H1 (cell line): ENCODE results near the gene RAPGEF5. TPM values are rescaled to one million over a fixed set of nuclear protein-coding genes. Genes with fewer than 3 reads are reported as not detected.

Experiments used
- EP300 ChIP-seq, 2 experiments: IDR thresholded peaks; 1 replicate in 1 of 2; 2 replicates in 1 of 2; pipeline ENCODE4 v1.6.1; 2011 to 2012; ENCODE audit warnings: low read depth in 2 of 2, low read length in 2 of 2, mild to moderate bottlenecking in 2 of 2, borderline replicate concordance in 1 of 2, inconsistent platforms in 1 of 2, moderate library complexity in 1 of 2
- RAD21 ChIP-seq, 2 experiments: IDR thresholded peaks in 1 of 2; conservative IDR thresholded peaks in 1 of 2; 2 replicates each; pipeline ENCODE4 v1.6.1; 2011; ENCODE audit warnings: low read depth in 2 of 2, low read length in 2 of 2, improper control_type of control experiment in 1 of 2, inconsistent platforms in 1 of 2, mild to moderate bottlenecking in 1 of 2, moderate library complexity in 1 of 2
- RFX5 ChIP-seq: IDR thresholded peaks from 2 replicates; pipeline ENCODE4 v1.6.1; 2011; ENCODE audit warnings: low read depth, low read length, improper control_type of control experiment, borderline replicate concordance
- SIRT6 ChIP-seq: IDR thresholded peaks from one replicate; pipeline ENCODE4 v1.7.1; 2012; ENCODE audit warnings: low read length, inconsistent platforms
- polyA plus RNA-seq, 7 experiments: library from polyadenylated mRNA; depleted of rRNA in 3 of 7; stranded (reverse) in 5 of 7; unstranded in 2 of 7; fragments of >200 nt in 5 of 7; fragments of 200-250 nt in 2 of 7; gene quantifications; 1 replicate in 5 of 7; 2 replicates in 1 of 7; 4 replicates in 1 of 7; pipeline versions ENCODE4 v1.2.1 to v1.2.3, GENCODE V29; 2011 to 2013; ENCODE audit warnings: missing spikeins in 2 of 7, mixed read lengths in 2 of 7
- total RNA-seq: library from RNA; stranded (reverse); fragmentation: NEBNext Ultra II Directional; extraction: Animal tissue kit (Norgen Biotek cat#: 25700); gene quantifications from 2 replicates; pipeline ENCODE4 v1.2.1, GENCODE V29; 2021
- TF ChIP-seq, protein P1 (sequence below): IDR thresholded peaks from 2 replicates; pipeline ENCODE4 v1.6.1; 2012; ENCODE audit warnings: inconsistent platforms

Gene RAPGEF5
- total and polyA plus RNA-seq, 2 of the 8 experiments (the other 6 are each of a cell fraction or from before 2014, with no cell fraction given), result 4.4 to 22.9 TPM

DNA sequence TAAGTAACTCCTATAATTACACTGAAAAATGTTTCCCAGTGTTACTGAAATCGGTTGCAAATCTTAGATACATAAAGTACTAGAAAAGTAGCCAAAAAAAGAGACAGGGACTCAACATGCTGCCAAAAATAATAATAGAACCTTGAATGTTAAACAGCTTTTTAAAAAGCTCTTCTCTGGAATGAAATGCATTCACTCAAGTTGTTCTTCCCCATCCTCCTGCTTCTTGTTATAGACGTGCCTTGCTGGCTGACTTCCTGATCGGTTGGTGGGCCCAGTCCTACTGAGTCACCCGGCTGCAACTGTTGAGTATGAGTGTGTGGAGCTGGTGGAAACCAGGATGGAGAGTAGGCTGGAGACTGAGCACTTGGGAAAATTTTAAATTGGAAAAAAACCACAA lies 30.6 kb upstream of the RAPGEF5 start (continued):
- TF ChIP-seq EP300 (IDR thresholded peaks at IDR 0.05; ENCODE audit: borderline replicate concordance in 1 of 2, low read depth in 2 of 2, low read length in 2 of 2), result no peak
- TF ChIP-seq RFX5, result no peak
- no peak for TF ChIP-seq RAD21 (IDR thresholded peaks at IDR 0.05 in 1 of 2, conservative IDR thresholded peaks at IDR 0.05 in 1 of 2; ENCODE audit: low read depth in 2 of 2, low read length in 2 of 2)
- TF ChIP-seq, protein P1, sequence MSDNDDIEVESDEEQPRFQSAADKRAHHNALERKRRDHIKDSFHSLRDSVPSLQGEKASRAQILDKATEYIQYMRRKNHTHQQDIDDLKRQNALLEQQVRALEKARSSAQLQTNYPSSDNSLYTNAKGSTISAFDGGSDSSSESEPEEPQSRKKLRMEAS, result no peak
- no peak for TF ChIP-seq SIRT6
